Activated naive CD4-positive, alpha-beta T cell treated with anti-CD3 and anti-CD28 coated beads, Interleukin-2, amount 50 U/mL, for 16 hours (primary cell): ENCODE data around the gene PGAM2.

Experiments used
- DNase-seq: peaks from one replicate; pipeline ENCODE4 v3.0.0-alpha.2; 2020

PGAM2 gene

GRCh38 chr7:44103566-44103922, 38.2 kb upstream of the PGAM2 start:
- DNase-seq = no peak

- no peak for DNase-seq
Measured at GRCh38 chr7:44102846-44103565, 37.6 kb upstream of the PGAM2 start.

- DNase-seq = no peak
Measured at GRCh38 chr7:44101966-44102845, 36.8 kb upstream of the PGAM2 start.

DNA sequence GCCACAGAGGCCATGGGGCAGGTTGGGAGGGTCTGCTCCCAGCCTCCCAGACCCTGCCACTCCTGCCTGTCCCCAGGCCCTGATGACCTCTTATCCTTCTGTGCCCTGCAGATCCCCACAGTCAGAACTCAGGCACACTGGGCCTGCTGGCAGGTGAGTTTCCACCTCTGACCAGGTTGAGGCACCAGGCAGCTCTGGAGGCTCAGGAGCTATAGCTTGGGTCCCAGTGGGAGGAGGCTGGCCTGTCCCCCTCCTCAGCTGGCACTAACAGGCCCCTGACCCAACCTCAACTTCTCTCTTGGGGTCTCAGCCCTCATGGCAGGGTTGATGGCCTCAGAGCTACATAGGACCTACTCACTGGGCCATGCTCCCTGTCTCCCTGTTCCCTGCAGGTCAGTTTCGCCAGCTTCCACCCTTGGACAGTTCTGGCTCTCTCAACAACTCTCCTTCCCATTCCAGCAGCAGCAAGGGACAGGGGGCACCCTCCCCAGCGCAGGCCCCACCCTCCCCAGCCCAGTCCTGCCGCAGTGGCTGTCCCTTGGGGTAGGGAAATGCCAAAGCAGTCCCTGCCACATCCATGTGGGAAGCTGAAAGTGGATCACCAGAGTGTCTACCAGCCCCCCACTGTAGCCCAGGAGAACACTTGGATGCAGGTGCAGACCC, 36.1 kb upstream of the PGAM2 start:
- no peak for DNase-seq

- no peak for DNase-seq
Measured at GRCh38 chr7:44100458-44101302, 35.3 kb upstream of the PGAM2 start.

- no peak for DNase-seq
Measured at GRCh38 chr7:44099669-44100068, 34.3 kb upstream of the PGAM2 start.

DNA sequence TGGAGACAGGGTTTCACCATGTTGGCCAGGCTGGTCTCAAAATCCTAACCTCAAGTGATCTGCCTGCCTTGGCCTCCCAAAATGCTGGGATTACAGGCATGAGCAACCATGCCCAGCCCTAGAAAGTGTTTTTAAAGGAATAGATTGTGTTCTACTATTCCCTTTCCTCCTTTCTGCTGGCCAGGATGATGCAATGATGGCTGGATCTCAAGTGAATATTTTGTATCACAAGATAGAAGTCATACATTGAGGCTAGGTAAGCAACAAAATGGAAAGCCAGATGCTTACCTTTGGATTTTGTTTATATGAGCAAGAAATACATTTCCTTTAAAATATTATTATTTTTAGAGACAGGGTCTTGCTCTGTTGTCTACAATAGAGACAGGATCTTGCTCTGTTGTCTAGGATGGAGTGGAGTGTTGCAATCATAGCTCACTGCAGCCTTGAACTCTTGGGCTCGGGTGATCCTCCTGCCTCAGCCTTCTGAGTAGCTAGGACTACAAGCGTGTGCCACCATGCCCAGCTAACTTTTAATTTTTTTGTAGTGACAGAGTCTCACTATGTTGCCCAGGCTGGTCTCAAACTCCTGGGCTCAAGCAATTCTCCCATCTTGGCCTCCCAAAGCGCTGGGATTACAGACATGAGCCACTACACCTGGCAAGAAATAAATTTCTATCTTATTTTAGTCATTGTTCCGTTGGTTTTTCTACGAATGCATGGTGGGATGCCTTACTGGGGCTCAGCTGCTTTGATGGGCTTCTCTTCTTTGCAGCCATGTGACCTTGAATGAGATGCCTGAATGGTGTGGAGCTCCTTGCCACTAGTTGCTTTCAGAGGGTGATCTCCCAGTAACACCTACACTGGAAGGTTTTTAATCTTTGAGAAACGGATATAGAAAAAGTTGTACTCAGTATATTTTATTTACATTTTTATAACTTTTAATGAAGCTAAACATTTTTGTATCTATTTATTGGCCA, 33.0 kb upstream of the PGAM2 start:
- DNase-seq = no peak

DNA sequence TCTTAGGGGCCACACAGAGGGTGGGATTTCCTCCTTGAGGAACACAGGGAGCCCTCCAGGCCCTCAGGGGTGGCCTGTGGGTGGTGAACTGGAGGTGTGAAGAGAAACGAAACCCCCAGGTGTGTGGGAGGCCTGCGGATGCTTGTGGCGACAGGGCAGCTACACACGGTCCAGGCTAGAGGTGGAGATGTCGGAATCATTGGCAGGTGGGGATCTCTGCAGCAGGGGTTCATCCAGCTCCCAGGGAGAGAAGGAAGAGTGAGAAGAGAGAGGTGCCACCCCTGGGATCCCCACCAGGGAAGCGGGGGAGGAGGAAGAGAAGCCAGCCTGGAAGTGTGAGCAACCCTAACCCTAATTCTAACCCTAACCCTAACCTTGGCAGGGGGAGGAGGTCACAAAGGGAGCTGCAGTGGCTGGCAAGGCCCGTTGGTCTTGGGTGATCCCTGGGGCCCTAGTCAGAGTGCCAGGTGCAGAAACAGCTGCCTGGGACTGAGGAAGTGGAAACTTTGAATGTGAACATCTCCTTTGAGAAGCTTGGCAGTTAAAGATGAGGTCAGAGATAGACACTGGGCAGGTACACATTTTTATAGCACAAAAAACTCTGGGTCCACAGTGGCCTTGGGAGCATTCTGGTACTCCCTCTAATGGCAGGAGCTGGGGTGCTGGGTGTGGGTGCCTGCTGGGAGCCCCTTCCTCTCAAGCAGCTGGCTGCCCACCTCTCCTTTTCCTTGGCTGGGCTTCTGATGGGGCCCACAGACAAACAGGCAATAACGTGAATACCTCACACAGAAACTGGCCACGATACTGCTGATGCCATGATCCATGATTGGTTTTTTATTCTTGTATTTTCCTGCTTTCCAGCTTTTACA, 31.9 kb upstream of the PGAM2 start:
- DNase-seq = no peak

DNA sequence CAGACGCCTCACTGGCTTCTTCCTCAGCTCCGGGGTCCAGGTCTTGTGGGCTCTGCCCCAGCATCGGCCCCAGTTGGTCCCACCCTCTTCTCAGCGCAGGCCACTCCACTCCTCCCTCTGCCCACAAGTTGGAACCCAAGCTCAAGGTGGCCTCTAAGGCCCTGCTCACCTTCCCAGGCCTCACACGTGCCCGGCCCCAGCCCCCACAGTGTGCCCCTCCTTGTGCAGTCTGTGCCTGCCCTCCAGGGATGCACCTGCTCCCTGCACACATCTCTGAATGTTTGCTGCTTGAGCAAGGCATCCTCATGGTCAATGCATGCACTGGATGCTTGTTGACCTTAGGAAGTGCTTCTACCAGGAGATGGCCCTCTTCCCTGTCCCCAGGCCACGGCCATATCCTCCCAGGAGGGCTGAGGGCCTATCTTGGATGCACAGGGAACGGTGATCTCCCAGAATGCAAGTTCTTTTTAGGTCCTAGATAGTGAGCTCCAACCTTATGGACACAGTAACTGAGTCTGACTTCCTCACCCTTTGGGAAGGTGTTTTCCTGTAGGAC, 31.0 kb upstream of the PGAM2 start:
- no peak for DNase-seq

DNA sequence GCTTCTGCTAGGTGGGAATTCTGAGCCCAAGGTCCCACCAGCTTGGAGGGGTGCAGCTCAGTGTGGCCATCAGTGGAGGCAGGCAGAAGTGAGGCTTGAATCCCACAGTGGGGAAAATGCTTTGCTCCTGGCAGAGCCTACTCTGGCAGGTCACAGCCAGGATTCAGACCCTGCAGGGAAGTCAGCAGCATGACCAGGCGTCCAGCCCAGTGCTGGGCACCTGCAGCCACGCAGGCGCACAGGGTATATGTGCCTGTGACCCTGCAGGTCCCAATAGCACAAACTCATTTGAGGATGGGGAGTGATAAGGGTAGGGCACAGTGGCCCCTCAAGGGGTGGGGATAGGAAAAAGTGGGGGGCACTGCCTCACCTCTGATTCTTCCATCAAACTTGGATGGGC, 30.4 kb upstream of the PGAM2 start:
- no peak for DNase-seq

GRCh38 chr7:44094883-44095592, 29.7 kb upstream of the PGAM2 start:
- no peak for DNase-seq

- DNase-seq = no peak
Measured at GRCh38 chr7:44094365-44094764, 29.0 kb upstream of the PGAM2 start.

DNA sequence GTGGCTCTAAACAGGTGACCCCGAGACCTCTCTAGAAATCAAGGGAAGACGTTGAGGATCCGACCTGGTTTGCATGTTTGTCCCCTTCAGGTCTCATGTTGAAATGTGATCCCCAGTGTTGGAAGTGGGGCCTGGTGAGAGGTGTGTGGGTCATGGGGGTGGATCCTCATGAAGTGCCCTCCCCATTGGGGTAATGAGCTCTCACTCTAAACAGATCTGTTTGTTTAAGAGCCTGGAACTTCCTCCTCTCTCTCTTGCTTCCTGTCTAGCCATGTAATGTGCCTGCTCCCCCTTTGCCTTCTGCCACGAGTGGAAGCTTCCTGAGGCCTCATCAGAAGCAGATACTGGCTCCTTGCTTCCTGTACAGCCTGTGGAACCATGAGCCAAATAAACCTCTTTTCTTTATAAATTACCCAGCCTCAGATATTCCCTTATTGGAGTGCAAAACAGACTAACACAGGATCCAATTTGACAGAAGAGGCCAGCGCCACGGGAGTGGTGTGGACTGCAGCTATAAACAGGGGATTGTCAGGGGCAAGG, 27.8 kb upstream of the PGAM2 start:
- no peak for DNase-seq

GRCh38 chr7:44087911-44088838, 22.8 kb upstream of the PGAM2 start:
- no peak for DNase-seq

DNA sequence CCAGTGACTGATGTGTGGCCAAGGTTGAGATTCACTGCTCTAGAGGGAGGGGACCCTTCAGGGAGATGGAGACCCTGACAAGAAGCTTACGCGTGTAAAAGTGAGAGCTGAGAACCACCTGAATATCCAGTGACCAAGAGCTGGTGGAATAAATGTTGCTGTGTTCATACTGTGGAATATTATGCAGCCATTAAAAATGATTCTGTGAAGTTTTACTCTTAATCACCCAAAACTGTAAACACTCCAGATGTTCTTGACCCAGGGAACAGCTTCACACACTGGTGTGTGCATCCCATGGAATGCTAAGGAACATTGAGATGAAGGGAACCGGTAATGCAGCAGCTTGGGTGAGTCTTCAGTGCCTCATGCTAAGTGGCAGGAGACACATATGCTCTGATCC, 21.3 kb upstream of the PGAM2 start:
- DNase-seq = no peak

DNA sequence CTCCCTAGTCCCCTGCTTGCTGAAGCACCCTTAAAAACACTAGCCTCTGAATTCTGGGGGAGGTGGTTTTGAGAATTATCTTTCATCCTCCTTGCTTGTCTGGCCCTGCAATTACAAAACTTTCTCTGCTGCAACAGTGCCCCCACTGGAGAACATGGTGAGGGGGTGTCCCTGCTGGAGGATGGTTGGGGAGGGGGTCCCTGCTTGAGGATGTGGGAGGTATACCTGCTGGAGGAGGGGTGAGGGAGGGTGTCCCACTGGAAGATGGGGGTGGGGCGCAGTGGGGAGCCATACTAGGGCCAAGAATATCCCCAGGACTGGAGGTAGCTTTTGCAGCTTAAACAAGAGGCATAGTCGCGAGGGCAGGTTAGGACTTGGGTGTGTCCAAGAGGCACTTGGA, 20.2 kb upstream of the PGAM2 start:
- no peak for DNase-seq

GRCh38 chr7:44084701-44085100, 19.3 kb upstream of the PGAM2 start:
- no peak for DNase-seq

DNA sequence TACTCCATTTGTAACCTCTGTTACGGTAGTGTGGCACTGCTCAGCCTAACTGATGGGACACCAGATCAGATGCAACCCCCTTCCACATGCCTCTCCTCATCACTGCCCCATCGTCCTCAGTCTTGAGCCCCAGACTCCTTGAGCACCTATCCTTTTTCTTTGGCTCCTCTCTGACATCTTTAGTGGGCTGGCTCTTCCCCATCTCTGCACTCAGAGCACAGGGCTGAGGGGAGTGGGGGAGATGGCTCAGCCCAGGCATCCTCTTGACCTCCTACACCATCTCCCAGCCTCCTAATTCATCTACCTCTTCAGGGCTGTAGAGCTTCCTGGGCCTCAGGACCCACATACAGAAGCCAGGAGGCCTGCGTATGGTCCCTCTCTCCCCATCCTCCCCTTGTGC, 18.4 kb upstream of the PGAM2 start:
- no peak for DNase-seq
